HG03521 (cell line): ENCODE measurements around the gene ST6GALNAC5.

Source experiments
- ATAC-seq: cut with Tn5 transposase; IDR thresholded peaks from one replicate; pipeline ENCODE4 v1.9.1; 2021; ENCODE audit warnings: mild to moderate bottlenecking, moderate library complexity; ENCODE audit not compliant: unreplicated experiment

ST6GALNAC5 gene

DNA sequence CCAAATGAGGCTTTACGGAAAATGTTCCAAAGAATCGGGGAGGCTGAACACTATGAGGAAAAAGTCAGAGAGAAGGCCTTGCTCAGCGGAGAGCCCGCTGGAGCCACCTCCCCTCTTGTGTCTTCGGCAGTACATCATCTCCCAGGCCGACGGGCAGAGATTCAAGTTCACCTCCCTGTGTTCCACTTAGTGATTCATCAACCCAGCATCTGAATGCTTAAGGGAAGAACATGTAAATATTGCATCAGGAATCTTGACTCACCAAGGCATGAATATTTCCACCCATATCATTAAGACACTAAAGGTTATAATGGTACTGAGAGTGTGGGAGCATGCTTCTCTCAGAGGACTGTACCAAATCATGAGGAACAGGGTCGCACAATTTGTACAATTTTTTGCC lies 172.5 kb downstream of the ST6GALNAC5 start:
- ATAC-seq = no peak

DNA sequence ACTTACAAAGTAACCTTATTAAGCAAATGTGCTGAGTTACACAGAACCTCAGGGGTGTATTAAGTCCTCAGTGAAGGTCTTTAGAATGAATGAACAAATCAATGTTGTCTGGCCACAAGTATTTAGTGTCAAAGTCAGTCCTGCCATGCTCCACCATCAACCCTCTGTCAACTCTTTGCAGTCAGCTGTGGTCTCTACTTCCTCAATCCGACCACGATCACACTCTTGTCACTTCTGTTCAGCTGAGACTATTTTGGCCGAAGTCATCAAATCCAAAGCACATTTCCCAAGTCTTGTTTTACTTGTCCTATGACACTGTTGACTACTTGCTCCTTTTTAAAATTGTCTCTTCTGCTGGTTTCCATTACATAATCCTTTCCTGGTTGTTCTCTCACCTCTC lies 173.5 kb downstream of the ST6GALNAC5 start:
- no peak for ATAC-seq

DNA sequence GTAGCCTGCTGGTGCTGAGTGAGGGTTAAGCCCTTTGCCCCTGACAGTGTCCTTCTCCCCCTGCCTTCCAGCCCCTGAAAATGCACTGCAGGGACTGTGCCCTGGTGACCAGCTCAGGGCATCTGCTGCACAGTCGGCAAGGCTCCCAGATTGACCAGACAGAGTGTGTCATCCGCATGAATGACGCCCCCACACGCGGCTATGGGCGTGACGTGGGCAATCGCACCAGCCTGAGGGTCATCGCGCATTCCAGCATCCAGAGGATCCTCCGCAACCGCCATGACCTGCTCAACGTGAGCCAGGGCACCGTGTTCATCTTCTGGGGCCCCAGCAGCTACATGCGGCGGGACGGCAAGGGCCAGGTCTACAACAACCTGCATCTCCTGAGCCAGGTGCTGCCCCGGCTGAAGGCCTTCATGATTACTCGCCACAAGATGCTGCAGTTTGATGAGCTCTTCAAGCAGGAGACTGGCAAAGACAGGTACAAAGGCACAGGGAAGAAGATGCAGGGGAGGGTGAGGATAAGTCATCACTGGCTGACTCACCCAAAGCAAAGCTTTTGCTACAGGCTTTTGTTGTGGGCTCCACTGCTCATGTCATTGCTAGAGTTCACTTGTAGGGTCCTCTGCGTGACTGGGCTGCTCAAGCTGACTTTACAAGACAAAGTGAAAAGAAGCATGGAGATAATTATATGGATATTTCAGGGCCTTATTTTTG lies 177.0 kb downstream of the ST6GALNAC5 start:
- ATAC-seq = no peak

DNA sequence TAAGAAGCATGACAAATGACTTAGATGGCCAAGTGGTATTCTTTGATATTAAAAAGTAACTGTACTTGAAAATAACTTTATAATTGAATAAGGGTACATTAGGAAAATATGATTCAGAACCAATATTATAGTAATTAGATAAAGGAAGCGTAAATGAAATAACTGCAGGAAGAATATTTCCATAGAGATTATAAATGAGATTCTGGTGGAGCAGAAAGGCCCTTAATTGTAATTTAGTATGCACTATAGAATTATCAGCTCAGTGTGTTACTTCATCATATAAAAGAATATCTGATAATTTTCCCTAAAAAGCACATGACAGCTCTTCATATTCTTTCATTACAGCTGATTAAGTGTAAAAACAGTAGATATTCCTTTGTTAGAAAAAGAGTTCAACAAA lies 180.3 kb downstream of the ST6GALNAC5 start:
- ATAC-seq = no peak

DNA sequence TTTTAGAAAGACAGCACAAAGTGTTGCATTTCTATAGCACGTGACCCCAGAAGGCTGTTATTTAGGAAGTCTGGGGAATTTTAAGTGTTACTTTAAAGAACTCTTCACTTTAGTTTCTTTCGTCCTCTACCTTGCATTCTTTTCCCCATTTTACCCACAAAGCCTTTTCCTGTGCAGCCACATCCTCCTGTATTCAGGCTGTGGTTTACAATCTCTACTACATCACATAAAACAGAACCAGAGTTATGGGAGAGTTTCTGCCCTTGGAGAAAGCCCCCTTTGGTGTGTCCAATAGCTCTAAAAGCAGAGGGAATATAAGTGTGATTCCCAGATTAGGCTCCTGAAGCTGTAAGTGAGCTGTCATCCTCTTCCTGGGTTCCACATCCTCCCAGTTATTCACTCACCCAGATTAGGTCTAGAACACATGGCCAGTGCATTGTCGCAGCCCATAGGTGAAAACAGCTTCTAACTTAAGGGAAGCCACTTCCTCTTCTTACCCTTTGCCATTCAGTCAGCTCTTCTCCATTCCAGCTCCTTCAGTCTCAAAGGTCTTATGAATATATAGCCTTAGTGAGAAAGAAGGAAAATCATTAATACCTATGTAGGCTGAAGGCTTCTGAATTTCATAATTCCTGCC lies 180.8 kb downstream of the ST6GALNAC5 start:
- no peak for ATAC-seq

DNA sequence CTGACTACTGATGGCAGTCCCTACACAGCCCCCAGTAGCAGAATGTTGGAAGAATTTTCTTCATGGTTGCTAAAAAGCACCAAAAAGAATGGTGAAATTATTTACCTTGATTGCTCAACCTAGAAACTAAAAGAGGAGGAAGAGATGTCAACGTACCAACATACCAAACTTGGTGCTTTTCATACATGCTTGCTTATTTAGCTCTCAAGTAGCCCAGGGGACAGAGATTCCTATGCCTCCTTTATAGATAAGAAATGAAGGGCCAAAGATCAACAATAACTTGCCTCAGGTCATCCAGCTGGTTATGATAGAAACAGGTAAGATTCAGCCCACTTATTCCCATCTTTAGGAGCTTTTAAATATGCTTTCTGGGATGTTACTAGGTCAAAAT lies 181.3 kb downstream of the ST6GALNAC5 start:
- ATAC-seq = no peak

DNA sequence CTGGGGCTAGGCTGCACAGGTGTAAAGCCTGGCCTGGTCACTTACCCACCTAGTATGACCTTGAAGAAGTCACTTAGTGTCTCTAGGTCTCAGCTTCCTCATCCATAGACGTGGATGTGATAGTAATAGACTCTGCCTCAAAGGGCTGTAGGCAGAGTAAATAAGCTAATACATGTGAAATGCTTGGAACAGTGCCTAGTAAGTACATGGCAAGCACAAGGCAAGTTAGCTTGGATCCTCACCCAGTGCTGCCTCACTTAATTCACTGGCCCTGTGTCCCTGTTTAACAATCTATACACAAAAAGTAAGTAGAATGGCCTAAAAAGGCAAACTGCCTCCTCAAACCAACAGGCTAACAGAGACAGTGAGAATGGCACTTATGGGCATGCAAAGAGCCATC lies 184.1 kb downstream of the ST6GALNAC5 start:
- ATAC-seq = no peak

DNA sequence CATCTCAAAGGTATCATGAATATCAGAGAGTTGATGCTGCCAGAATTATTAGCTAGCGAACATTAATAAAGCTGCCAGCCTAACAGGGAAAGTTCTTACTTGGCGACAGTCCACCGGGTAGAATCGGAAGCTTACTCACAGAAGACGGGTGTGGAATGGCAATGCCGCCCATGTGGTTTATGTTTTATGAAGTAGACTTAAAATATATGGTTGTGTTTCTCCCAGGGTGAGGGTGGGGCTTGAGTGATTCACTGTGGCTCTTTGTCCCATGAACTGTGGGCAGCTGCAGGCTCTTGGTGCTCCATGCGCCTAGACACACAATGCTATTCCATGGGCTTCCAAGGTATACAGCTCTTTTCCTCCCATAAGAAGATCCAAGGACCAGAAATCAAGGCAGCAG lies 189.2 kb downstream of the ST6GALNAC5 start:
- no peak for ATAC-seq

DNA sequence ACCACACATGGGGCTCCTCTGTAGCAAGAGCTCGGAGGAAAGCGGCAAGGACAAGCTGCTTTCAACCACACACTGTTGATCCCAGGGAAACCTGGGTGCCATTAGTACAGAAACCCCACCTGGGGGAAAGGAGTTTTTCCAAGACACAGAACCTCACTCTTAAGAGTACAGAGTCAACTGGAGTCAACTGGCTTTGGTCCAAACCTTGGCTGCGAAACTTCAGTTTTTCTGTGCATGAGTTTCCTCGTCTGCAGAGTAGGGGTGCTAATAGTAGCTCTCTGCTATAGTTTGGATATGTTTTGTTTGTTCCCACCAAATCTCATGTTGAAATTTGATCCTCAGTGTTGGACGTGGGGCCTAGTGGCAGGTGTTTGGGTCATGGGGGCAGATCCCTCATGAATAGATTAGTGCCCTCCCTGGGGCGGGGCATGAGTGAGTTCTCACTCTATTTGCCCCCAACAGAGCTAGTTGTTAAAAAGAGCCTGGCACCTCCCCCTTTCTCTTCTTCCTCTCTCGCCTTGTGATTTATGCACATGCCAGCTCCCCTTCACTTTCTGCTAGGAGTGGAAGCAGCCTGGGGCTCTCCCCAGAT lies 190.8 kb downstream of the ST6GALNAC5 start:
- no peak for ATAC-seq

DNA sequence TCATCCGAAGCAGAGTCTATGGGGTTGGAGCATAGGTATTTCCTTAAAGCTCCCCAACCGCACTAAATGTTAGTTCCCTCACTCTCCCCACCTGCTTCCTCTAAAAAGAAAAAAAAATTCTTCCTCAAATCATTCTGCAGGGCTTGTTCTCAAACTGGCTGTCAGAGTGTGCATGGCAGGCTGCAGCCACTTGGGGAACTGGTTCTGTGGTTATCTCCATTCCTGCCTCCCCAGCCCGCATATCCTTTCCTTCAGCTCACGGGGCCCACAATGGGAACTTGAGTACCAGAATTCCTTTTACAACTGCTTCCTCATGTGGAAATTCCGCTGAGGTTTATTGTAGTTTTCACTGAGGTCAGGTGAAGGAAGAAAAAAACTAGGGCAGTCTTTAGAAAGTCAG lies 192.7 kb downstream of the ST6GALNAC5 start:
- ATAC-seq = no peak

DNA sequence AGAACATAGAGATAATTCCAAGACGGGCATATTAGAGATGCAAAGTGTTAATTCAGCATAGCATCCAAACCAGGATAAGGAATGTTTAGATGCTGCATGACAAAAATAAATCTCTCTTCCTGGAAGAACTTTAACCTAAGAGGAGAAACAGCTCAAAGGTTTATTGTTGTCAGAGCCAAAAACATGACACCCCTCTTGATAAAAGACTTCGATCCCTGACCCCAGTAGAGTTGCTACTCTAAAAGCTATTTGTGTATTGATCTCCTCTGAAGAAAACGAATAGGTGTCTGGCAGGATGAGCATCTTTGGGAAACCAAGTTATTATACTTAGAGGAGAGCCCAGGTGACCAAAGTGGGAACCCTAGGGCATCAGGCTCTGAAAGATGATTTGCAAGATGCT lies 193.9 kb downstream of the ST6GALNAC5 start:
- no peak for ATAC-seq

DNA sequence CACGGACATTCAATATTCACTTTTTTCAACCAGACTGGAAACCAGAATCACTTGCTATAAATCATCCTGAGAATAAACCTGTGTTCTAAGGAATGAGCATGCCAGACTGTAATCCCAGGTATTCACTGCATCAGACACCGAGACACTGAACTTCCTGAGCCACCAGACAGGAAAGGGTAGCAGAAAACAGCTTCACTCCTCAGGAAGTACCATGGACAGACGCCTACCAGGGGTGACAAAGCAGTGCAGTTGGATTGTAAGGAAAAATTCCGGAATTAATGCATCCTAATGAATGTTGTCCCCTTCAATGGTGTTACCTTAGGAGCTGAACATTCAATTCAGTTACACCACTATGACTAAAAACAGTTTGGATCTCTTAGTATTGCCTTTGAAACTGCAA lies 195.8 kb downstream of the ST6GALNAC5 start:
- ATAC-seq = no peak

DNA sequence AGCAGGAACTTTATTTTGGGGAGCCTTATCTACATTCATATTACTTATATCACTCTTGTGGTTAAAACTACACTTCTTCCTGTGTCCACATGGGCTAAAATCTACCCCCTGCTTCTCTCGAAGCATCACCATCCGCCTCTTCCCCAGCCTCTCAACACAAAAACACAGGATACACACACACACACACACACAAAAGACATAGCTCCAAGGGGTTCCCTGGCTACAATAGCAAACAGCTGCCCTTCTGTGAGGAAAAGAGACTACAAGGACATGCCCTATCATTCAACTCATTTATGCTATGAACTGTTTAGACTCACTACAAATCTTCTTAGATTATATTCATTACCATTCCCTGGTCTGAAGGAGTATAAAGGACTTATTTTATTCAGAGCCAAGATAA lies 197.0 kb downstream of the ST6GALNAC5 start:
- no peak for ATAC-seq

DNA sequence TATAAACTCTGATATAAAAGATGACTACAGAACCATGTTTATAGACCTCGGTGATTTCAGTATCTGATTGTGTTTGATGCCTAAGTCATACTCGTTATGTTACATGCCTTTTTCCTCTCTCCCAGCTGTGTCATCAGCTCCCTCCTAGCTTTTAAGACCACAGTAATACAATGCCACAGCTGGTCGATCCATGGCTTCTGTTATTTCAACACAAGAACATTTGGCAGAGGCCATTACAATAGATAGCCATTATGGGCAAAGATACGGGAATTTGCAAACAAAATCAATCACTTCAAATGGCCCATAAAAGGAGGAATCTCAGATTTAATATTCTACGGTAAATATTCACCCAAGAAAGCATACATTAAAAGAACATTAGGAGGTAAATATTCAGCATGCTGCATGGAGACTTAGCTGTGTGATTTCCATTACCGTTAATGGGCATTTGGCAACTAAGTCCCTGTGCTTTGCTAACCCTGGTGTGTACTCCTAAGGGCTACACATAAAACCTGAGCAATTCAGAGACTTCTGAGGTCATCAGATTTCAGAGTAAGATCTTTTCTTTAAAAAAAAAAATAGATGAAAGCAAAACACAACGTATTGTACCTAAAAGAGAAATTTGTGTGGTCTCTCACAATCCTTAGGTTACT lies 198.5 kb downstream of the ST6GALNAC5 start:
- no peak for ATAC-seq

DNA sequence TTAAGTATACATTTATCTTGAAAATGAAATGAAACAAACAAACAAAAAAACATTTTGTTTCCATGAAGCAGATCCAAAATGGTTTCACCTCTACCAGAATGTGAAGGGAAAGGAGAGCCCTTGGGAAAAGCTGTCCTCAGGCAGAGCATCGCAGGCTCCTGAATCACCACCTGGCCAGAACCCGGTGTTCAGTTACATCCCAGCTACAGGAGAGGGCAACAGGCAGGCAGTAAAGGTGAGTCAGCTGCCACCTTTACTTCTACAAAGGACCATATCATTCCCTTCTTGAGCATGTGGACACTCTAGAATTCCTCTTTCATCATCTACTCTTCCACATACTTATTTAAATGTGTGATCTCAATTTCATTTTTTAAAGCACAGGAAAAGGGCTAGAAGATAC lies 200.7 kb downstream of the ST6GALNAC5 start:
- no peak for ATAC-seq

DNA sequence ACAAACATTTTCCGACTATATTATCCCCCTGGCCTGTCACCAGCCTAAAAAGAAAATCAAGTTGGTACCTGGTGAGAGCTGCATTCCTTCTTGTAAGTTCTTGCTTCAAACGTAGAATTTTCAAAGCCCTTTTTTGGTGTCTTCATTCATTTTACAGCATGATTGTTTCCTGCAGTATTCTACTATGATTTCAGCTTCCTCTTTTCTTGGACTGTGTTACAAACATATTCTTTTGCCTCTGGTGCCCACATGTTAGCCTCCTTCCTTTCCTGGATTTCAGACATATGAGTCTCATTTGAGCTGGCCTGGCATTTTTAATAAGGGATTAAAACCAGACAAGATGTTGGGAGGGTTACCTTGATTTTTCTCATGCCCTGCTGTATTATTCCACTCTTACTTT lies 209.5 kb downstream of the ST6GALNAC5 start:
- ATAC-seq = no peak

DNA sequence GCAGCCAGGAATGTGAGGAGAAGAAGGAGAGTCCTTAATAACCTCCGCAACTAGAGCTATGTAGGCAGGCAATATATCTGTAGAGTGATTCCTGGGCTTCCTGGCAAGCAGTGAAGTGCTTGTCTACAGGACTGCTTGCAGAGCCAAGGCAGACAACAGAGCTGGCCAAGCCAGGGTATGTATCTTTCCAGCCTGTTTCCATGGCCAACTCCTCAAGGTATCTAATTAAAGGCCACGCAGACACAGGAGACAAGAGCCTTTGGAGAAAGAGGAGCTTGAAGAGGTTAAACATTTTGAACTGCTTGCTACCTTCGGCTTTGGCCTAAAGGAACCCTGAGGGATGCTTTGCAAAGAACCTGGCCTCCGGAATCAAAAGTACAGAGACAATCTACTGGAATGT lies 214.6 kb downstream of the ST6GALNAC5 start:
- no peak for ATAC-seq

DNA sequence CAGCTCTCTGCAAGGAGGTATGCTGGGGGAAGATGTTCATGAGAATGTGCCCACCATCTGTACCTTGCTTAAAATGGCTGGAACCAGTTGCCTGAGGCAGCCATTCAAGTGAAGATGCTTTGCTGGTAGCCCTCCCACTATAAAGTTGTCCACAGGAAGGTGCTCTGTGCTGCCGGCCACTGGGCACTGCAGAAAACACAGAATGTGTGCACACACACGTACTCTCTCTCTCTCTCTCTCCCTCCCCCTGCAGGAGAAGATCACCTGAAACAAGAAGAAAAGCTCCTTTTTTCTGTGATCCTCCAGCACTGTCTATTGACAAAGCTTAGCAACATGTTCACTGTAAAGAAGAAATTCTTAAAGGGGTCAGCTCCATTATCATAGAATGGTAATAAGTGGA lies 217.2 kb downstream of the ST6GALNAC5 start:
- no peak for ATAC-seq

DNA sequence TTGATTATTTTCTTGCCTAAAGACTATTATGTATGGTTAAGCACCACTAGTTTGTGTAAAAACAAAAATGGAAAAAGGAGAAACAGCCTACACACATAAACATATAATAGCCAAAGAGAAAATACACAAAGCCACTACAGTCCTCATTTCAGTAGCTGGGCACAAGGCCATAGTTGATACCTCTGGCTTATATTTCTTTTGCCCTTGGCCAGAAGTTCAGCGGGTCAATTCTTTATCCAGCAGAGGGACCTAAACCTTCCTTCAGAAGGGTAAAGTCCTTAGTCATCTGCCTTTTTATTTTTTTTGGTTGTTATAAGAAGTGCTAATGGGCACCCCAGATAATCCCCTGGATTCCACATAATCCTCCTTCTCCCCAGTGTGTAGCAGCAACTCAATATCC lies 217.8 kb downstream of the ST6GALNAC5 start:
- no peak for ATAC-seq

DNA sequence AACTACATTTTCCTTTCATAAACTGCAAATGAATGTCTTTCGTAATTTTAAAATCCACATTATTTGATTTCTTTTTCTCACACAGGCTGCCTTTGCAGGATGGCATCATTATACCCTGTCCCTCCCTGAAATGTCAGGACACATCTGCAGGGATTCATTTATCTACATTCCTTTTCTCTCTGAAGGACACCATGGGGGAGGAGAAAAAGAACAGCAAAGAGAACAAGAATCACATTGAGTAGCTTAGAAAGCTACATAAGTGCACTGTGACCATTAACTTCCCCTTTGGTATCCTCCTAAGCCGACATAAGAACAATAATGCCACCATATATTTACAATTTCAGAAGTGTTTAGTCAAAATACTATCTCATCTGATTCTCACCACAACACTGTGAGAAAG lies 222.5 kb downstream of the ST6GALNAC5 start:
- ATAC-seq = no peak

DNA sequence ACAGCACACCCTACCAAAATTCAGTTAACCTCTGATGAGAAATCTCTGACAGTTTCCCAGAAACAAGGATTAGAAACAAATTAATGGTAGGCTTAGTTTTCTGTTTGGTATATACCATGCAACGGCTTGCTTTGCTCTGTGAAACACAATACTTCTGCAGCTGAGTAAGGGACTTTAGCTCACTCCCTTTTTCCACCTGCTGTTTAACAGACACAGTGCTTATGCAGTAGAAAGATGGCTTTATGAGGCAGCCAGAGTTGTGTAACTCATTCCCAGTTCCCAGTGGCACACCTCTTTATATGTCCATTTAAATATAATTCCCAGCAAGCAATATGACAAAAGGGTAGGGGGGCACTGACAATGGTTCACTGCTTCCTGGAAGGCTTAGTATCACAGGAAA lies 228.0 kb downstream of the ST6GALNAC5 start:
- no peak for ATAC-seq
